Measurements from ENCODE around the gene ABCC8.

ABCC8 gene

DNA sequence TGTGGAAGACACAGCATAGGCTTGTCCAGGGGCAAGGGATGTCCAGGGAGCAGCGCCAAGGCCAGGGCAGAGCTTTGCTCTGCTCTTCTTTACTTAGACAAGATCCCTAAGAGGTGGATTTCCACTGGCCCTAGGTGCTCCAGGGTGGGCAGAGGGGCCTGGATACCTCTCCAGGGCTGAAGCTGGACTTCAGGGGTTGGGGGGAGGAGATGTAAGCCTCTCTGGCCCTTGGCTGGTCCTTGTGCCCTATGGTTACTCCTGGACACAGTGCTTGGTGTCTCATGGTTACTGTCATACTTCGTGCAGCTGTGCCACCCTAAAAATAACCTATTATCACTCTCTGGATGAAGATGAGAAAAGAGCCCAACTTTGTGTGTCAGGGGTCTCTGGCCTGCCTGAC lies 75.3 kb downstream of the ABCC8 start:
- DNase-seq: no peak

DNA sequence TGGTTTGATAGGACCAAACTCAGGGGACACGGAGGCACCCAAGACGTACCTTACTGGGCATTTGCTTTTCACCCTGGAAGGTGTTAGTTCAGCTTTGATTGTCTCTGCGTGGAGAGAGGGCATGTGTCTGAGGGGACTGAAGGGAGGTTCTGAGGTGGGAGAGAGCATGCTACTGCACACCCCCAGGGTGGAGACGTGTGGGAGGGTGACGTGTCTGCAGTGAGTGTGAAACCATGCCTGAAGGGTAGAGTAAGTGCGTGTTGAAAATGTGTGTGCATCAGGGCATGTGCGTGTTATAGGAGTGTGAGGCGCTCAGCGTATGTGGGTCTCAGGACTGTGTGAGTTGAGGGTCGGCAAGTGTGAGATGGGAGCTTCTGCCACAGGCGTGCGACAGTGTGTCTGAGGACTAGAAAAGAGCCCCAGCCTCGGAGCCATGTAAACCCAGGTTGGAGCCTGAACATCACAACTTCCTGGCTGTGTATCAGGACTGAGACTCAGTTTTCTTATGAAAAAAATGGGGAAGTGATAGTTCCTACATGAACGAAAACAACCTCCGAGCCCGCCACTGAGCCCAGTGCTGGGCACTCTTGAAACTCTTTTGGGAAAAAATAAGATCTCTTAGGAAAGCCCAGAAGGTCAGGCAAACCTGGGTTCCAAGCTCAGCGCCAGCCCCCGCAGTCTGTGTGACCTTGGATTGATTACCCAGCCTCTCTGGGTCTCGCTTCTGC lies 76.4 kb downstream of the ABCC8 start:
- DNase-seq: no peak

DNA sequence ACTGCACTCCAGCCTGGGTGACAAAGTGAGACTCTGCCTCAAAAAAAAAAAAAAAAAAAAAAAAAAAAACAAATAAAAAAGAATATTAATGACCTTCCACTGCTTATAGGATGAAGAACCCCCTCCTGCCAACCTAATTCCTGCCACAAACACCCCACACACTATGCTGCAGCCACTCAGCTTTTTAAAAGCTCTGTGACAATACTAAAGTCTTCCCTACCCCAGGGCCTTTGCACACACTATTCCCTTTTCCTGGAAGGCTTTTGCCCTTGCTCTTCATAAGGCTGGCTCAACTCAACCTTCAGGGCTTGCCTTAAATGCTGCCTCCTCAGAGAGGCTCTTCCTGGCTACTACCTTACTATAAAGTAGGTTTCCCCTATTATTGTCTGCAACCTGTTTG lies 77.4 kb downstream of the ABCC8 start:
- no peak for DNase-seq

GRCh38 chr11:17397311-17398002 lies 79.2 kb downstream of the ABCC8 start:
- no peak for DNase-seq

- no peak for DNase-seq
Observed at GRCh38 chr11:17396598-17397310, 79.9 kb downstream of the ABCC8 start.

DNA sequence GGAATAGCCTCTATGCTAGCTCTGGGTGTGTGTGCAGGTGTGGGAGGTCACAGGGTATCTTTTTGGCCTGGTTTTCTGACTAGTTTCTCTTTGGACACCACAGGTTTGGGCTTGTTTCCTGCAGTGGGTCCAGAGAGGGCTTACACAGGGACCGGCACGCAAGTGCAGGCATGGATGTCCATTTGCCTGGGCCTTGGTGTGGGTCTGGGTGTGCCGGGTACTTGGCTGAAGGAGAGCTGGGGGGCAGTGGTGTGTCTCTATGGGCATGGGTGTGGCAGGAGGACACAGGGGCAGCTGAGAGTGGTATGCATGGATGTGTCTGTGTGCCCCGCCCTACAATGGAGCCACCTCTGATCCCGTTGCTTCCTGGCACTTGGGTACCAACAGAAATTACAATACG lies 80.7 kb downstream of the ABCC8 start:
- no peak for DNase-seq

GRCh38 chr11:17395554-17395961 lies 81.1 kb downstream of the ABCC8 start:
- no peak for DNase-seq

DNA sequence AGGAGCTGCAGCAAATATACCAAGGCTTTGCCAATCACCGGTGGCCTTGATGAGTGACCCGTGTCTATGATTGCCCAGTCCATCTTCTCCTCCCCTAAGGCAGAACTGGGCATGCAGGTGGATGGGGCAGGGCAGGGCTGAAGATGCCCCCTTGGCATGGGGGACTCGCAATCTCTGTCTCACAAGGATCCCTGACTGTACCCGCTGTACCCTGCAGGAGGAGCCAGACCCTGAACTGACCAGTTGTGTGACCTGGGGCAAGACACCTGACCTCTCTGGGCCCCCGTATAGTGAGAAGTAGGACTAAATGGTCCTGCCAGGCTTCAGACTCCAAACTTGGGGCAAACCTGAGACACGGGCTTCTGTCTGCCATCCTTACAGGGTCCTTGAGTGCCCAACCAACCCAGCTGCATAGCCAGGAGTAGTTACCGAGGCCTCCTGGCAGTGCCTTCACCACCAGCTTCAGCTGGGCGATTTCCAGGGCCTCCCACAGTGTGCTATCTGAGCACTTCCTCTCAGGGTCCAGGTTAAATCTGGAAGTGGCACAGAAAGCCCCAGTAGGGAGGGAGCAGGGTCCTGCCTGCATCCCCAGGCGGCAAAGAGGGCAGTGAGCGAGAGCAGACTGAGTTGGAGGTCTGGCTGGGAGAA lies 81.8 kb downstream of the ABCC8 start:
- no peak for DNase-seq

GRCh38 chr11:17393472-17393871 lies 83.2 kb downstream of the ABCC8 start:
- no peak for DNase-seq

DNA sequence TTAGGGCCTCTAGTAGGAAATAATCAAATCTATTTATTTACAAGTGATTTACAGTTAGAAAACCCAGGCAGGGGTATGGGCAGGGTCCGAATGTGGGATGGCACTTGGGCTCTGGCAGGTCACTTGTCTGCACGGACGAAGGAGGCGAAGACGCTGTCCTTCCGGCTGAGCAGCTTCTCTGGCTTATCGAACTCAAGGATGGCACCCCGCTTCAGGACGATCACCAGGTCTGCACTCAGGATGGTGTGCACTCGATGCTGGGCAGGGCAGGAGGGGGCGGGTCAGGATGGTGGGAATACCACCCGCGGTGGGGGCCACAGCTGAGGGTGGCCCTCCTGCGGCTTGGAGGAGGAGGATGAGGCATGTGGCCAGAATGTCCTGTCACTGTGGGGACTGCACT lies 83.8 kb downstream of the ABCC8 start:
- no peak for DNase-seq

DNA sequence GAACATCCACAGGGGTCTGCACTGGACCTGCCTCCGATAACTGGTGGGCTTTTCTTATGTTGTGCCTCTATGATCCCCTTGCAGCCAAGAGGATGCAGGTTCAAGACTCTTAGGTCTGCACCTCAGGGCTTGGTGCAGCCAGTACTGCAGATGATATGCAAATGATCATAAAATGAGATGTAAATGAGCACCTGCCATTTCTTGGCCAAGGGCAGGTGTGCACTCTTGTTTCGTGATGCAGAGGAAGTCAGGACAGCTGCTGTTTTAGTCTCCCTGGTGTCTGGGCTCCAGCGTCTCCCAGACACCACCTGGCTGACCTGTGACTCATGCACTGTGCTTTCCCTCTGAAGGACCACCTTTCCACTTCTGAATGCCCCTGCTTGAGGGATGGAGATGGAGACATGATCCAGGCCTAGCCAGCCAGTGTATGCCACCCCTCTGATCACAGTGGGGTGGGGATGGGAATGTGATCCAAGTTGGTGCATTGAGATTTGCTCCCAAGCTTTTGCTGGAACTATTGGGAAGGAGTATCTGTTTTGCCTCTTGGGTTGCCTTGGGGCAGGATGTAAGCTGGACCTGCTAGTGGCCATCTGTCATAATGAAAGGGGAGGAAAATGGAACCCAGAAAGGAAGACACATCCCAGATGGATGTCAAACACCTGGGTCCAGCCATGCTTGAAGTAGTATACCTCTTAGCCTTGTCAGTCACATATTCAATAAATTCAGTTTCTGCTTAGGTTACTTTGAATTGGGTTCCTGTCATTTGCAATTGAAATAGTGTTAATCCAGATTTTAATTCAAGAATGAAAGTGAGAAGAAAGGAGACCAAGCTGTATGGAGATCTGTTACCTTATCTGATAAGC lies 84.9 kb downstream of the ABCC8 start:
- peak; percentile 80 for DNase-seq

DNA sequence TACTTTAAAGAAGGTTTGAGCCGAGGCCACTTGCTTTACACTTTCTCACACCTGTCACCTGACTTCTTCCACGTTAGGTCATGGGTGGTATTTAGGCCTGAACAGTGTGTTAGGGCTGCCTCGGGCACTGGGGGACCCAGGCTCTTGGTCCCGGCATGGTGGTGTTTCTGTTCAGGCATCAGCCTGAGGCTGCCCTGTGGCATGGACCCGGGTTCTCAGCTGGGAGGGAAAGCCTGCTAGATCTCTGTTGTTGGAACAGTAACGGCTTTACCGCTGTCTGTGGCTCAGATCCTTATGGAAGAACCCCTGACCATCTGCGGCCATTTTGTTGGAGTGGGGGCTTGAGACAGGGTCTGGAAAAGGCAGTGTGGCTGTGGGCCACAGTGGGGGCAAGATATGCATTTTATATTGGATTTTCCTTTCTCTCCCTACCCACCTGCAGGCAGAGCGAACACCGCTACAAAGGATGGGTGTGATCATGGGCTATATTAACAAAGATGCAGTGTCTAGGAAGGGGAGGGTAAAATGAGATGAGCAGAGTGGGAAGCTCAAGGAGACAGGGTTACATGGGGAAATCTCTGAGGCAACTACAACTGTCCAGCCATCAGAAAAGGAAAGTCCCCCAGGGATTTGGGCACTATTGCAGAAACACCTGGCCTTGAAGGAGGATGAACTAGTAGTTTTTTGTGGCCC lies 86.5 kb downstream of the ABCC8 start:
- no peak for DNase-seq

GRCh38 chr11:17389211-17389956 lies 87.3 kb downstream of the ABCC8 start:
- DNase-seq: peak; percentile 89

DNA sequence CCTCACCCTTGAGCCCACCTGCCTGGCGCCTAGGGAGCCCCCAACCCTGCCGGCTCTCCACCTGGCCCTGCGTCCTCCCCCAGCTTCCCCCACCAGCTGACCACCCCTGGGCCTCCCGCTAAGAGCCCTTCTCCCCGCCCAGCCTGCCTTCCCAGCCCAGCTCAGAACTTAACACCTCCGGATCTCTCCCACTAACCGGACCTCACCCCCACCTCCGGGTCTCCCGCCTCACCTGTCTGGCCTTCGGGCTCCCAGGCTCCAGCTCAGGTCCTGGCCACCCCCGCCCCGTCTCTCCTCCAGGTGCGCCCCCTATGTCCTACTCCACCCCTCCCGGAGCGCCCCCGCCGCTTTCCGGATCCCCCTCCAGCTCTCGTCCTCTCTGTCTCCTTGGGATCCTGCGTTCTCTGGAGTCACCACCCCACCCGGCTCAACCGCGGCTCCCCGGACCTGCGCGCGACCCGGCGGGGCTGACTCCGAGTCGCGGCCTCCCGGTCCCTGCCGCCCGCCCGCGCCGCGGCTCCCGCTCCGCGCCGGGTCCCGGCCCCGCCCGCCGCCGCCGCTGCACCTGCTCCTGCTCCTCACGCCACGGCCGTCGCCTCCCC lies 87.9 kb downstream of the ABCC8 start, which contains the start of gene KCNJ11:
TSS of gene KCNJ11 (minus strand) at position 51 of the 602 bp plus-strand sequence. CDS start 568 bp downstream, outside the sequence.
- no peak for DNase-seq

GRCh38 chr11:17387811-17388210 lies 88.8 kb downstream of the ABCC8 start:
- no peak for DNase-seq

GRCh38 chr11:17387254-17387653 lies 89.4 kb downstream of the ABCC8 start:
- DNase-seq: no peak

DNA sequence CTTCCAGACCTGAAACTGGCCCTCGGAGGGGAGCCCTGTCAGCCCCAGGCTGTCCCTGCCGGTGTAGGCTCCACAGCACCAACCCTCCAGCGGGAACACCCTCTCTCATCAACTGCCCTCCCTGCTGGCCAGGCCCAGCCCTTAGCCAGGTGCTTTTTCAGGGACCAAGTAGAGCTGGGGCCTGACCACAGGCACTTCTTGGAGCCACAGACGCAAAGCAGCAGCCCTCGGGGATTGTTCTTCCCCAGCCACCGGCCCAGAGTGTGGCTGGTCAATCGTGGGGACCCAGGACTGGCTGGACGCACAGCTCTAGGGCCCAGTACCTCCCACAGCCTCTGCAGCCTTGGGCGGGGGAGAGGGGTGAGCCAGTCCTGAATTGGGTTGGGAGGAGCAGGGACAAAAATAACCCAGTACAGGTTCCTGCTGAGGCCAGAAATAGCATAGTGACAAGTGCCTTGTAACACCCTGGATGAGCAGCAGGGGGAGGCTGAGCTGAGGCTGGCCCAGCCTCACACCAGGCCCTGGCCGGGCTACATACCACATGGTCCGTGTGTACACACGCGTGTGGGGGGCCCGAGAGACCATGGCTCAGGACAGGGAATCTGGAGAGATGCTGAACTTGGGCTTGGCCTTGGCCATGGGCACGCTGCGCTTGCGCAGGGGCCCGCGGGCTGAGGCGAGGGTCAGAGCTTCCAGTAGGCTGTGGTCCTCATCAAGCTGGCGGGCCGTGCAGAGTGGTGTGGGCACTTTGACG lies 90.1 kb downstream of the ABCC8 start:
- DNase-seq: peak; percentile 29

DNA sequence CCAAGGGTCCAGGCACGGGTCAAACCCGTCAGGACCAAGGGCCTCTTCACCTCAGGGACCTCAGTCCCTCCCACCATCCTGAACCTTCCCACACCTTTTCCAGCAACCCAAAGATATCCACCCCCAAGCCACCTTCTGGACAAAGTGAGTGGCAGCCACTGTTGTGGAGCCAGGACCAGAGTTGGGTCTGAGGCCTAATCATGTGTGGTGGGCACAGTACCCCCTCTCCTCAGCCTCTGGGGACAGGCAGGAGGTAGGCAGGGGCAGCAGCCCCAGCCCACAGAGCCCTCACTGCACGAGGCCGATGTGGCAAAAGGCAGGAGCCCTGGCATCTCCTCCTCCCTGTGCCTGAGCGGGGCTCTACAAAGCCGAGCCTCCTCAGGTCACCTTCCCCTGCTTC lies 90.7 kb downstream of the ABCC8 start:
- DNase-seq: no peak

- no peak for DNase-seq
Observed at GRCh38 chr11:17385492-17385891, 91.2 kb downstream of the ABCC8 start.

Data from NCI-H2029 (cell line).